Lung (tissue), 12 donors: ENCODE measurements around the gene KCNK1. TPM values are rescaled to one million over a fixed set of nuclear protein-coding genes. Genes with fewer than 3 reads are reported as not detected.
"Not testable (repeated sequence)": the region's sequence is repeated elsewhere in the genome, so short reads cannot be mapped to it uniquely, and the experiment has no call there.

Source experiments
- ATAC-seq: fragments of 200-7000 bp; cut with Tn5 transposase; one replicate; pipeline ENCODE4 v1.9.1; 2020; ENCODE audit warnings: moderate number of reproducible peaks; ENCODE audit not compliant: insufficient read depth, low FRiP score
- DNase-seq, 3 donors: peaks; one replicate each; pipeline ENCODE4 v3.0.0-alpha.2; 2013 to 2017
- H3K27ac ChIP-seq, 2 donors: one replicate each; pipeline ENCODE4 v1.5.1; 2013; ENCODE audit warnings: mild to moderate bottlenecking in 2 of 2, moderate library complexity in 2 of 2, control low read depth in 1 of 2, inconsistent platforms in 1 of 2, low read depth in 1 of 2, low read length in 1 of 2
- H3K27me3 ChIP-seq, 3 donors: one replicate each; pipeline ENCODE4 v1.5.1; 2013; ENCODE audit warnings: low read length in 2 of 3; ENCODE audit not compliant: control insufficient read depth in 3 of 3, insufficient read depth in 3 of 3
- H3K36me3 ChIP-seq, 4 donors: one replicate each; pipeline ENCODE4 v1.5.1; 2013; ENCODE audit warnings: low read length in 4 of 4, mild to moderate bottlenecking in 1 of 4, moderate library complexity in 1 of 4; ENCODE audit not compliant: control insufficient read depth in 4 of 4, insufficient read depth in 4 of 4
- H3K4me1 ChIP-seq, 5 donors: one replicate each; pipeline ENCODE4 v1.5.1; 2013; ENCODE audit warnings: low read length in 5 of 5, mild to moderate bottlenecking in 2 of 5, moderate library complexity in 1 of 5; ENCODE audit not compliant: control insufficient read depth in 5 of 5, insufficient read depth in 5 of 5
- H3K4me3 ChIP-seq: one replicate; pipeline ENCODE4 v1.5.1; 2013; ENCODE audit warnings: mild to moderate bottlenecking, control low read depth, moderate library complexity
- H3K9ac ChIP-seq, 2 donors: one replicate each; pipeline ENCODE4 v1.5.1; 2013; ENCODE audit warnings: low read length in 2 of 2, control low read depth in 1 of 2; ENCODE audit not compliant: insufficient read depth in 1 of 2
- H3K9me3 ChIP-seq, 4 donors: one replicate each; pipeline ENCODE4 v1.5.1; 2013; ENCODE audit warnings: low read length in 3 of 4, mild to moderate bottlenecking in 1 of 4, moderate library complexity in 1 of 4; ENCODE audit not compliant: control insufficient read depth in 4 of 4, insufficient read depth in 3 of 4
- CTCF ChIP-seq: IDR thresholded peaks from 2 replicates; pipeline ENCODE4 v1.5.1; 2012; ENCODE audit warnings: mild to moderate bottlenecking; ENCODE audit errors: control extremely low read depth, extremely low read depth
- WGBS, 2 donors: extraction: QIAGEN DNeasy Blood & Tissue Kit; methylation state at CpG; one replicate each; pipeline ENCODE4 v1.1.7; 2013; 5-methylcytosine and 5-hydroxymethylcytosine counted together
- polyA plus RNA-seq, 2 donors: library from polyadenylated mRNA; stranded (reverse); fragments of 200-250 nt; gene quantifications; one replicate each; pipeline ENCODE4 v1.2.1, GENCODE V29; 2013
- total RNA-seq, 2 donors: library from RNA; depleted of rRNA in 1 of 2; stranded (reverse); fragments of >200 nt in 1 of 2; gene quantifications; one replicate each; pipeline ENCODE4 v1.2.1, GENCODE V29; 2014 to 2021
- donor health status: control.
- donor health status: control.
- donor health status: Bipolar disorder and iron deficiency.
- donor health status: healthy.
- donor health status: DM: yes; HTN: yes; CAD: no.

KCNK1 gene
- total and polyA plus RNA-seq, 4 donors = 8.9 to 13.1 (median 11.2) TPM

- TF ChIP-seq CTCF = no peak
- no peak overlapping the region for H3K4me3 ChIP-seq
- no peak overlapping the region for H3K9ac ChIP-seq
- H3K27me3 ChIP-seq = peaks cover 0 to 42% (median 25%) of the 10 kb centered on the region in 3 donors
- H3K36me3 ChIP-seq = no peaks in the 10 kb centered on the region
- ATAC-seq (no peak), DNase-seq (no peak)
- no peak overlapping the region for H3K27ac ChIP-seq
- peaks cover 0 to 5% (median 0%) of the 10 kb centered on the region in 5 donors for H3K4me1 ChIP-seq
- 90 to 91% methylated on average over 2 of the region's 2 CpGs for WGBS, 2 donors
- peaks cover 0 to 1% (median 0%) of the 10 kb centered on the region in 4 donors for H3K9me3 ChIP-seq
These were observed 3.3 kb upstream of the KCNK1 start for GRCh38 chr1:233610628-233611027.

- not testable (repeated sequence) for H3K36me3 ChIP-seq, H3K4me3 ChIP-seq, H3K27ac ChIP-seq, ATAC-seq, H3K9ac ChIP-seq, H3K4me1 ChIP-seq, DNase-seq, H3K9me3 ChIP-seq
- 57 to 61% methylated on average over 5 of the region's 5 CpGs for WGBS, 2 donors
- peaks cover 0 to 47% (median 32%) of the 10 kb centered on the region in 3 donors for H3K27me3 ChIP-seq
These were observed 2.5 kb upstream of the KCNK1 start for GRCh38 chr1:233611363-233611762.

GRCh38 chr1:233614173-233614742 lies 352 bp downstream of the KCNK1 start:
- Histone ChIP-seq H3K36me3 (no peaks in the 10 kb centered on the region), H3K27me3 (peaks cover 0 to 47% (median 37%) of the 10 kb centered on the region in 3 donors), H3K4me3 (peak overlapping the region; percentile 61), H3K4me1 (peaks cover 0 to 5% (median 0%) of the 10 kb centered on the region in 5 donors), H3K9me3 (peaks cover 0 to 1% (median 0%) of the 10 kb centered on the region in 4 donors), H3K9ac (no peak overlapping the region), H3K27ac (peak overlapping the region in 1 of 2 donors; percentile 85)
- 1 to 2% methylated on average over 27 to 43 of the region's 43 CpGs for WGBS, 2 donors
- DNase-seq (peak; percentile 60 to 67 (median 61)), ATAC-seq (peak; percentile 4)
- TF ChIP-seq CTCF = no peak

- Histone ChIP-seq H3K9me3 (peaks cover 0 to 1% (median 0%) of the 10 kb centered on the region in 4 donors), H3K36me3 (no peaks in the 10 kb centered on the region), H3K9ac (no peak overlapping the region), H3K4me3 (peak overlapping the region; percentile 30), H3K4me1 (peaks cover 0 to 5% (median 0%) of the 10 kb centered on the region in 5 donors), H3K27me3 (peaks cover 0 to 43% (median 37%) of the 10 kb centered on the region in 3 donors), H3K27ac (no peak overlapping the region)
- DNase-seq (peak in 2 of 3 donors; percentile 16 to 17), ATAC-seq (no peak)
- TF ChIP-seq CTCF = no peak
- 12 to 14% methylated on average over 36 of the region's 36 CpGs for WGBS, 2 donors
These were observed 1.0 kb downstream of the KCNK1 start for GRCh38 chr1:233614743-233615521.
